Hepatocyte (in vitro differentiated cells): ENCODE results near the gene DHRS3. TPM values are rescaled to one million over a fixed set of nuclear protein-coding genes. Genes with fewer than 3 reads are reported as not detected.

Experiments used
- DNase-seq: peaks from one replicate; pipeline ENCODE4 v3.0.0-alpha.2; 2016; ENCODE audit warnings: low spot score
- H2AFZ ChIP-seq: fragments of 200-600 bp; sonication (generic); 2 replicates; pipeline ENCODE4 v1.6.0; 2016; ENCODE audit warnings: antibody characterized with exemption, mild to moderate bottlenecking
- H3K27ac ChIP-seq: fragments of 200-600 bp; sonication (generic); 2 replicates; pipeline ENCODE4 v1.5.1; 2016; ENCODE audit warnings: mild to moderate bottlenecking
- H3K27me3 ChIP-seq: fragments of 200-600 bp; sonication (generic); 2 replicates; pipeline ENCODE4 v1.6.1; 2016
- H3K36me3 ChIP-seq: fragments of 200-600 bp; sonication (generic); replicated peaks from 2 replicates; pipeline ENCODE4 v1.5.1; 2016; ENCODE audit warnings: low read depth; ENCODE audit not compliant: insufficient read depth
- H3K4me1 ChIP-seq: fragments of 200-600 bp; sonication (generic); 2 replicates; pipeline ENCODE4 v1.5.1; 2016; ENCODE audit warnings: mild to moderate bottlenecking, moderate library complexity; ENCODE audit not compliant: insufficient read depth
- H3K4me2 ChIP-seq: fragments of 200-600 bp; sonication (generic); 2 replicates; pipeline ENCODE4 v1.6.0; 2016
- H3K4me3 ChIP-seq: fragments of 200-600 bp; sonication (generic); 2 replicates; pipeline ENCODE4 v1.5.1; 2016; ENCODE audit warnings: mild to moderate bottlenecking
- H3K79me2 ChIP-seq: fragments of 200-600 bp; sonication (generic); 2 replicates; pipeline ENCODE4 v1.6.0; 2017; ENCODE audit warnings: mild to moderate bottlenecking
- H3K9me2 ChIP-seq: fragments of 200-600 bp; sonication (generic); replicated peaks from 2 replicates; pipeline ENCODE4 v1.6.0; 2017; ENCODE audit warnings: mild to moderate bottlenecking; ENCODE audit not compliant: insufficient read depth
- H3K9me3 ChIP-seq: fragments of 200-600 bp; sonication (generic); 2 replicates; pipeline ENCODE4 v1.5.1; 2016; ENCODE audit warnings: low read depth, mild to moderate bottlenecking
- H4K20me1 ChIP-seq: fragments of 200-600 bp; sonication (generic); 2 replicates; pipeline ENCODE4 v1.6.0; 2016; ENCODE audit warnings: mild to moderate bottlenecking; ENCODE audit not compliant: insufficient read depth, poor library complexity, severe bottlenecking
- CTCF ChIP-seq: fragments of 200-600 bp; sonication (generic); IDR thresholded peaks from 2 replicates; pipeline ENCODE4 v1.5.1; 2016; ENCODE audit warnings: antibody characterized with exemption, mild to moderate bottlenecking; ENCODE audit not compliant: poor library complexity
- EZH2 ChIP-seq: fragments of 200-600 bp; sonication (generic); IDR thresholded peaks from 2 replicates; pipeline ENCODE4 v1.6.1; 2016; ENCODE audit warnings: antibody characterized with exemption, mild to moderate bottlenecking, borderline replicate concordance
- EZH2phosphoT487 ChIP-seq: fragments of 200-600 bp; sonication (generic); IDR thresholded peaks from one replicate; pipeline ENCODE4 v1.6.1; 2018; ENCODE audit warnings: antibody characterized with exemption, mild to moderate bottlenecking, low read depth, moderate library complexity; ENCODE audit not compliant: unreplicated experiment, severe bottlenecking
- WGBS: methylation state at CpG from one replicate; pipeline ENCODE4 v1.1.6; 2016; ENCODE audit warnings: low lambda C conversion rate; ENCODE audit errors: missing lambda C conversion rate; 5-methylcytosine and 5-hydroxymethylcytosine counted together
- polyA plus RNA-seq: library from polyadenylated mRNA; unstranded; fragments of >200 nt; fragmentation: Nextera tagmentation; extraction: Ambion mirVana; gene quantifications from 2 replicates; pipeline ENCODE4 v1.2.1, GENCODE V29; 2016
- total RNA-seq: library from RNA; depleted of rRNA; stranded (reverse); fragments of >200 nt; gene quantifications from 2 replicates; pipeline ENCODE4 v1.2.3, GENCODE V29; 2014

The DHRS3 gene
- total and polyA plus RNA-seq, 2 experiments from 2014 or later, result 75.9 to 103 TPM

GRCh38 chr1:12631571-12631970 lies 13.6 kb upstream of the DHRS3 start:
- WGBS, result 93% methylated on average over 8 of the region's 8 CpGs
- TF ChIP-seq EZH2phosphoT487 (no peak), EZH2 (no peak), CTCF (no peak)
- no peak for DNase-seq
- H3K9me2 ChIP-seq, result no peaks in the 10 kb centered on the region
- no peaks in the 10 kb centered on the region for H3K27me3 ChIP-seq
- no peak overlapping the region for H3K4me2 ChIP-seq
- H3K27ac ChIP-seq, result no peak overlapping the region
- no peaks in the 10 kb centered on the region for H3K9me3 ChIP-seq
- no peaks in the 10 kb centered on the region for H3K4me1 ChIP-seq
- no peaks in the 10 kb centered on the region for H4K20me1 ChIP-seq
- no peak overlapping the region for H3K4me3 ChIP-seq
- H3K79me2 ChIP-seq, result no peaks in the 10 kb centered on the region
- no peak overlapping the region for H2AFZ ChIP-seq
- no peaks in the 10 kb centered on the region for H3K36me3 ChIP-seq

GRCh38 chr1:12630946-12631530 lies 13.0 kb upstream of the DHRS3 start:
- no peak overlapping the region for H3K4me2 ChIP-seq
- H3K27me3 ChIP-seq, result no peaks in the 10 kb centered on the region
- H3K36me3 ChIP-seq, result no peaks in the 10 kb centered on the region
- TF ChIP-seq EZH2 (no peak), EZH2phosphoT487 (no peak), CTCF (no peak)
- H2AFZ ChIP-seq, result no peak overlapping the region
- no peak overlapping the region for H3K4me3 ChIP-seq
- 74% methylated on average over 6 of the region's 6 CpGs for WGBS
- DNase-seq, result no peak
- H4K20me1 ChIP-seq, result no peaks in the 10 kb centered on the region
- H3K9me2 ChIP-seq, result no peaks in the 10 kb centered on the region
- H3K27ac ChIP-seq, result no peak overlapping the region
- H3K79me2 ChIP-seq, result no peaks in the 10 kb centered on the region
- no peaks in the 10 kb centered on the region for H3K4me1 ChIP-seq
- no peaks in the 10 kb centered on the region for H3K9me3 ChIP-seq

- no peaks in the 10 kb centered on the region for H3K27me3 ChIP-seq
- H3K36me3 ChIP-seq, result no peaks in the 10 kb centered on the region
- no peaks in the 10 kb centered on the region for H3K4me1 ChIP-seq
- H3K9me3 ChIP-seq, result no peaks in the 10 kb centered on the region
- H3K9me2 ChIP-seq, result no peaks in the 10 kb centered on the region
- H3K27ac ChIP-seq, result no peak overlapping the region
- DNase-seq, result no peak
- TF ChIP-seq EZH2phosphoT487, result no peak
- no peak for TF ChIP-seq CTCF
- no peak for TF ChIP-seq EZH2
- 94% methylated on average over 15 of the region's 15 CpGs for WGBS
- H2AFZ ChIP-seq, result no peak overlapping the region
- no peaks in the 10 kb centered on the region for H4K20me1 ChIP-seq
- H3K79me2 ChIP-seq, result no peaks in the 10 kb centered on the region
- no peak overlapping the region for H3K4me3 ChIP-seq
- no peak overlapping the region for H3K4me2 ChIP-seq
Measured at GRCh38 chr1:12629985-12630760, 12.2 kb upstream of the DHRS3 start.
